HCT116 (cell line): ENCODE results near the gene POU2F3. TPM values are rescaled to one million over a fixed set of nuclear protein-coding genes. Genes with fewer than 3 reads are reported as not detected.
A peak's percentile ranks its signal among the peaks of the same experiment; 100 is the strongest.

Experiments used
- ATAC-seq: fragments of 200-7000 bp; cut with Tn5 transposase; 2 replicates; pipeline ENCODE4 v1.9.1; 2020; ENCODE audit warnings: mild to moderate bottlenecking, moderate library complexity
- BruUV-seq: library from RNA; stranded (reverse); fragments of 400-500 nt; replicated peaks from 2 replicates; lab custom pipeline; 2021; lab: Mats Ljungman, UMichigan
- CTCF ChIA-PET: fragments of 300-600 bp; sonication (Branson Sonifier 250); formaldehyde crosslinking; loops from one replicate; lab custom pipeline; 2021; ENCODE audit warnings: antibody characterized with exemption; lab: Charles Lee
- POLR2A ChIA-PET: fragments of 300-600, 350-600 bp; sonication (Branson Sonifier 250); formaldehyde crosslinking; loops from one replicate; lab custom pipeline; 2021; ENCODE audit warnings: antibody characterized with exemption; lab: Charles Lee
- RAD21 ChIA-PET, 2 experiments: fragments of 300-600 bp; sonication (Branson Sonifier 250); formaldehyde crosslinking; loops; one replicate each; lab custom pipeline; 2023; ENCODE audit warnings: low total read pairs in 2 of 2; ENCODE audit not compliant: uncharacterized antibody in 2 of 2, unreplicated experiment in 2 of 2, low non-redundant PET in 1 of 2; lab: Charles Lee
- DNase-seq: peaks from one replicate; pipeline ENCODE4 v3.0.0-alpha.2; 2010; ENCODE audit warnings: low read depth, low spot score
- H2AFZ ChIP-seq: fragments of 200-600 bp; shearing (Covaris generic), sonication (generic); 2 replicates; pipeline ENCODE4 v1.6.1; 2017; ENCODE audit warnings: low read depth, mixed run types, mixed read lengths, antibody characterized with exemption, low read length; ENCODE audit not compliant: poor library complexity, severe bottlenecking
- H3K27ac ChIP-seq: 2 replicates; pipeline ENCODE4 v1.5.1; 2012; ENCODE audit warnings: low read depth, low read length
- H3K27me3 ChIP-seq: fragments of 200-600 bp; sonication (generic); 2 replicates; pipeline ENCODE4 v1.6.1; 2016; ENCODE audit warnings: mixed run types, low read length, mixed read lengths; ENCODE audit not compliant: insufficient read depth
- H3K36me3 ChIP-seq, 2 experiments: fragments of 200-500 bp in 1 of 2; fragments of 200-600 bp in 1 of 2; sonication (Bioruptor generic) in 1 of 2; sonication (generic) in 1 of 2; 2 replicates each; pipeline versions ENCODE4 v1.5.1 to v1.6.1; 2014 to 2016; ENCODE audit warnings: low read length in 2 of 2, inconsistent platforms in 1 of 2, mixed read lengths in 1 of 2, mixed run types in 1 of 2; ENCODE audit not compliant: insufficient read depth in 2 of 2, control insufficient read depth in 1 of 2
- H3K4me1 ChIP-seq, 2 experiments: fragments of 200-600 bp in 1 of 2; sonication (generic) in 1 of 2; 2 replicates each; pipeline versions ENCODE4 v1.5.1 to v1.6.1; 2012 to 2017; ENCODE audit warnings: low read length in 2 of 2, inconsistent platforms in 1 of 2, mild to moderate bottlenecking in 1 of 2, mixed read lengths in 1 of 2, mixed run types in 1 of 2, moderate library complexity in 1 of 2; ENCODE audit not compliant: insufficient read depth in 2 of 2, control insufficient read depth in 1 of 2
- H3K4me2 ChIP-seq: fragments of 200-600 bp; sonication (generic); 2 replicates; pipeline ENCODE4 v1.6.1; 2017; ENCODE audit warnings: mixed run types, low read length, mixed read lengths
- H3K4me3 ChIP-seq, 2 experiments: fragments of 200-600 bp in 1 of 2; sonication (generic) in 1 of 2; replicated peaks in 1 of 2; 2 replicates each; pipeline ENCODE4 v1.5.1; 2011 to 2016; ENCODE audit warnings: low read length in 2 of 2, control low read depth in 1 of 2, low read depth in 1 of 2, mild to moderate bottlenecking in 1 of 2, mixed read lengths in 1 of 2, mixed run types in 1 of 2
- H3K79me2 ChIP-seq: fragments of 200-600 bp; sonication (generic); 2 replicates; pipeline ENCODE4 v1.6.1; 2017; ENCODE audit warnings: mild to moderate bottlenecking, mixed run types, low read length, moderate library complexity, mixed read lengths; ENCODE audit not compliant: insufficient read depth
- H3K9ac ChIP-seq: fragments of 200-600 bp; sonication (generic); 2 replicates; pipeline ENCODE4 v1.6.1; 2016; ENCODE audit warnings: low read length, mixed read lengths
- H3K9me2 ChIP-seq: fragments of 200-600 bp; sonication (generic), shearing (Covaris generic); 2 replicates; pipeline ENCODE4 v1.6.1; 2017; ENCODE audit warnings: mixed run types, mild to moderate bottlenecking, moderate library complexity; ENCODE audit not compliant: insufficient read depth
- H3K9me3 ChIP-seq, 2 experiments: fragments of 200-500 bp in 1 of 2; fragments of 200-600 bp in 1 of 2; sonication (Bioruptor generic) in 1 of 2; sonication (generic) in 1 of 2; 2 replicates each; pipeline ENCODE4 v1.6.1; 2014 to 2017; ENCODE audit warnings: low read length in 2 of 2, mixed read lengths in 2 of 2, inconsistent platforms in 1 of 2, low read depth in 1 of 2, mild to moderate bottlenecking in 1 of 2, mixed run types in 1 of 2, moderate library complexity in 1 of 2; ENCODE audit not compliant: control insufficient read depth in 1 of 2, insufficient read depth in 1 of 2
- H4K20me1 ChIP-seq: fragments of 200-600 bp; sonication (generic), shearing (Covaris generic); 2 replicates; pipeline ENCODE4 v1.6.1; 2017; ENCODE audit warnings: mixed run types, mild to moderate bottlenecking, moderate library complexity; ENCODE audit not compliant: insufficient read depth
- CBX3 ChIP-seq: IDR thresholded peaks from 2 replicates; pipeline ENCODE4 v1.6.1; 2012; ENCODE audit warnings: low read depth
- CEBPB ChIP-seq: IDR thresholded peaks from 2 replicates; pipeline ENCODE4 v1.6.1; 2012; ENCODE audit warnings: low read depth
- ELF1 ChIP-seq: IDR thresholded peaks from 2 replicates; pipeline ENCODE4 v1.6.1; 2012; ENCODE audit warnings: low read depth, borderline replicate concordance
- EZH2 ChIP-seq: fragments of 200-600 bp; sonication (generic); IDR thresholded peaks from 2 replicates; pipeline ENCODE4 v1.6.1; 2017; ENCODE audit warnings: antibody characterized with exemption, mixed run types
- FOSL1 ChIP-seq: IDR thresholded peaks from 2 replicates; pipeline ENCODE4 v1.6.1; 2012; ENCODE audit warnings: low read depth
- MAX ChIP-seq: IDR thresholded peaks from 2 replicates; pipeline ENCODE4 v1.6.1; 2012
- POLR2A ChIP-seq: IDR thresholded peaks from 2 replicates; pipeline ENCODE4 v1.7.0; 2011; ENCODE audit warnings: borderline replicate concordance; ENCODE audit not compliant: insufficient read depth, insufficient read length; ENCODE audit errors: extremely low read depth
- POLR2AphosphoS5 ChIP-seq: IDR thresholded peaks from 2 replicates; pipeline ENCODE4 v1.6.1; 2011; ENCODE audit warnings: mild to moderate bottlenecking, low read depth, low read length, moderate library complexity
- RAD21 ChIP-seq: IDR thresholded peaks from 2 replicates; pipeline ENCODE4 v1.6.1; 2012; ENCODE audit warnings: low read depth, mild to moderate bottlenecking
- SIN3A ChIP-seq: IDR thresholded peaks from 2 replicates; pipeline ENCODE4 v1.6.1; 2012; ENCODE audit warnings: low read depth
- SP1 ChIP-seq: IDR thresholded peaks from 2 replicates; pipeline ENCODE4 v1.6.1; 2012; ENCODE audit warnings: low read depth
- SRF ChIP-seq: IDR thresholded peaks from 2 replicates; pipeline ENCODE4 v1.6.1; 2012; ENCODE audit warnings: low read depth
- TCF7L2 ChIP-seq: IDR thresholded peaks from 2 replicates; pipeline ENCODE4 v1.7.0; 2011; ENCODE audit warnings: borderline replicate concordance, inconsistent platforms; ENCODE audit not compliant: insufficient read depth, insufficient read length; ENCODE audit errors: extremely low read depth
- YY1 ChIP-seq: IDR thresholded peaks from 2 replicates; pipeline ENCODE4 v1.6.1; 2011; ENCODE audit warnings: low read length, low read depth, moderate library complexity, mild to moderate bottlenecking; ENCODE audit not compliant: insufficient replicate concordance; ENCODE audit errors: extremely low read depth
- ZFX ChIP-seq: fragments of 450-650 bp; IDR thresholded peaks from 2 replicates; pipeline ENCODE4 v1.6.1; 2017
- ZNF274 ChIP-seq: fragments of 200-500 bp; sonication (Bioruptor generic); IDR thresholded peaks from 2 replicates; pipeline ENCODE4 v1.6.1; 2014; ENCODE audit warnings: mild to moderate bottlenecking, low read depth, low read length, inconsistent platforms
- intact Hi-C: fragments of 100-400 bp; cut with micrococcal nuclease; formaldehyde crosslinking; loops from 2 replicates; pipeline ENCODE4 v1.10.0; 2022
- total RNA-seq: library from RNA; stranded (reverse); gene quantifications from one replicate; pipeline ENCODE4 v1.2.1, GENCODE V29; 2021; ENCODE audit not compliant: unreplicated experiment
- TF ChIP-seq, protein P1 (sequence below), 3 experiments: fragments of 200-600 bp in 1 of 3; sonication (generic) in 1 of 3; IDR thresholded peaks in 2 of 3; conservative IDR thresholded peaks in 1 of 3; 2 replicates each; pipeline ENCODE4 v1.5.1; 2012 to 2017; ENCODE audit warnings: low read depth in 2 of 3, low read length in 2 of 3, antibody characterized with exemption in 1 of 3, borderline replicate concordance in 1 of 3, control low read depth in 1 of 3, mild to moderate bottlenecking in 1 of 3, mixed read lengths in 1 of 3, mixed run types in 1 of 3, moderate library complexity in 1 of 3; ENCODE audit not compliant: insufficient read depth in 1 of 3
- TF ChIP-seq, protein P2 (sequence below): IDR thresholded peaks from 2 replicates; pipeline ENCODE4 v1.6.1; 2012

POU2F3 gene
- total RNA-seq, 1 experiment from 2014 or later, result 0.15 TPM

GRCh38 chr11:120306519-120307242 lies 66.7 kb downstream of the POU2F3 start (continued):
- TF ChIP-seq, protein P1, sequence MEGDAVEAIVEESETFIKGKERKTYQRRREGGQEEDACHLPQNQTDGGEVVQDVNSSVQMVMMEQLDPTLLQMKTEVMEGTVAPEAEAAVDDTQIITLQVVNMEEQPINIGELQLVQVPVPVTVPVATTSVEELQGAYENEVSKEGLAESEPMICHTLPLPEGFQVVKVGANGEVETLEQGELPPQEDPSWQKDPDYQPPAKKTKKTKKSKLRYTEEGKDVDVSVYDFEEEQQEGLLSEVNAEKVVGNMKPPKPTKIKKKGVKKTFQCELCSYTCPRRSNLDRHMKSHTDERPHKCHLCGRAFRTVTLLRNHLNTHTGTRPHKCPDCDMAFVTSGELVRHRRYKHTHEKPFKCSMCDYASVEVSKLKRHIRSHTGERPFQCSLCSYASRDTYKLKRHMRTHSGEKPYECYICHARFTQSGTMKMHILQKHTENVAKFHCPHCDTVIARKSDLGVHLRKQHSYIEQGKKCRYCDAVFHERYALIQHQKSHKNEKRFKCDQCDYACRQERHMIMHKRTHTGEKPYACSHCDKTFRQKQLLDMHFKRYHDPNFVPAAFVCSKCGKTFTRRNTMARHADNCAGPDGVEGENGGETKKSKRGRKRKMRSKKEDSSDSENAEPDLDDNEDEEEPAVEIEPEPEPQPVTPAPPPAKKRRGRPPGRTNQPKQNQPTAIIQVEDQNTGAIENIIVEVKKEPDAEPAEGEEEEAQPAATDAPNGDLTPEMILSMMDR (IDR thresholded peaks at IDR 0.05 in 2 of 3, conservative IDR thresholded peaks at IDR 0.05 in 1 of 3; ENCODE audit: borderline replicate concordance in 1 of 3, insufficient read depth in 1 of 3, low read depth in 2 of 3, low read length in 2 of 3), result peak; percentile 30 to 77 (median 61); a peak in 4 of 6 replicates
- TF ChIP-seq POLR2AphosphoS5, result peak; percentile 26; the same call in 1 of the 2 replicates

GRCh38 chr11:120307476-120307875 lies 67.5 kb downstream of the POU2F3 start:
- Histone ChIP-seq H3K9ac (no peak overlapping the region), H3K27me3 (no peaks in the 10 kb centered on the region), H3K4me3 (no peak overlapping the region), H3K4me1 (peaks cover 20 to 65% of the 10 kb centered on the region in 2 experiments), H3K9me2 (no peaks in the 10 kb centered on the region), H4K20me1 (no peaks in the 10 kb centered on the region)
- BruUV-seq, result no TSS peak
- no peak for TF ChIP-seq POLR2AphosphoS5
- TF ChIP-seq, protein P2, sequence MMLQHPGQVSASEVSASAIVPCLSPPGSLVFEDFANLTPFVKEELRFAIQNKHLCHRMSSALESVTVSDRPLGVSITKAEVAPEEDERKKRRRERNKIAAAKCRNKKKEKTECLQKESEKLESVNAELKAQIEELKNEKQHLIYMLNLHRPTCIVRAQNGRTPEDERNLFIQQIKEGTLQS, result no peak
- TF ChIP-seq, protein P1 (IDR thresholded peaks at IDR 0.05 in 2 of 3, conservative IDR thresholded peaks at IDR 0.05 in 1 of 3; ENCODE audit: borderline replicate concordance in 1 of 3, insufficient read depth in 1 of 3, low read depth in 2 of 3, low read length in 2 of 3), result no peak
- no peak for TF ChIP-seq SP1
- no peak for TF ChIP-seq ZFX
- no peak for TF ChIP-seq SIN3A
- no peak for TF ChIP-seq POLR2A
- no peak for TF ChIP-seq TCF7L2
- TF ChIP-seq CBX3, result no peak
- TF ChIP-seq CEBPB, result no peak
- TF ChIP-seq FOSL1, result no peak
- no peak for TF ChIP-seq RAD21
- no peak for TF ChIP-seq MAX
- no peak for TF ChIP-seq YY1
- TF ChIP-seq EZH2, result no peak
- no peak for TF ChIP-seq SRF
- TF ChIP-seq ELF1, result no peak
- TF ChIP-seq ZNF274, result no peak
- TF ChIP-seq, all 23 proteins: peak for 0
- POLR2A ChIA-PET, result interaction anchor here (1.0 kb wide), 1 partner anchor 18 kb away, joined by 3 read pairs; the partner anchor contains the start of gene TLCD5
- no peak for ATAC-seq
- no peak overlapping the region; the same call in 1 of the 2 replicates for H3K27ac ChIP-seq
- no peaks in the 10 kb centered on the region for H3K79me2 ChIP-seq
- H3K36me3 ChIP-seq, result no peaks in the 10 kb centered on the region
- intact Hi-C loops, result no loop called here
- RAD21 ChIA-PET, result no interaction called here
- no peak overlapping the region for H2AFZ ChIP-seq
- H3K4me2 ChIP-seq, result peak overlapping the region; percentile 72
- no peak for DNase-seq
- H3K9me3 ChIP-seq, result no peaks in the 10 kb centered on the region
- CTCF ChIA-PET, result interaction anchor here (1.4 to 1.6 kb wide), 2 partner anchors 10 to 18 kb away, joined by 4 to 7 read pairs; partner anchors contain the start of gene TLCD5
